ENCODE results near the gene ADAMTS13. TPM values are rescaled to one million over a fixed set of nuclear protein-coding genes. Genes with fewer than 3 reads are reported as not detected.

The ADAMTS13 gene
- total and polyA plus RNA-seq, 2 donors (not counting 3 experiments of a cell fraction or from before 2014, with no cell fraction given): 1.5 to 2.5 TPM

- Histone ChIP-seq H3K36me3 (ENCODE audit: control insufficient read depth in 2 of 2, extremely low read depth in 1 of 2, insufficient read depth in 2 of 2, low read length in 2 of 2) (peaks cover 6 to 34% of the 10 kb centered on the region in 2 experiments), H3K27ac (ENCODE audit: insufficient read depth, low read depth, low read length) (no peak overlapping the region), H3K4me2 (ENCODE audit: insufficient read depth, low read length) (no peak overlapping the region), H3K4me1 (ENCODE audit: control insufficient read depth, extremely low read depth, insufficient read depth, low read length) (peaks cover 9% of the 10 kb centered on the region), H3K9me3 (replicated peaks; ENCODE audit: control insufficient read depth, insufficient read depth, low read length) (no peaks in the 10 kb centered on the region), H3K4me3 (replicated peaks in 1 of 3; ENCODE audit: insufficient read depth in 1 of 3, low read depth in 1 of 3, low read length in 3 of 3) (no peak overlapping the region), H3K79me2 (ENCODE audit: control insufficient read depth, insufficient read depth, low read length) (peaks cover 41% of the 10 kb centered on the region), H3K9ac (replicated peaks; ENCODE audit: extremely low read depth, insufficient read depth, low read length) (no peak overlapping the region), H3K9me1 (replicated peaks; ENCODE audit: control insufficient read depth, extremely low read depth, insufficient read depth, low read length) (no peaks in the 10 kb centered on the region), H4K20me1 (replicated peaks; ENCODE audit: control insufficient read depth, extremely low read depth, insufficient read depth, low read length) (no peaks in the 10 kb centered on the region), H3K27me3 (ENCODE audit: control insufficient read depth in 2 of 2, insufficient read depth in 2 of 2, low read length in 2 of 2) (no peaks in the 10 kb centered on the region), H2AFZ (ENCODE audit: low read depth, low read length) (no peak overlapping the region)
- no TSS peak for BruUV-seq (replicated peaks)
- dilution Hi-C loops (cut with MboI; ENCODE audit: extremely low pct_ligation_motif_present, low sequenced_read_pairs): no loop called here
- DNase-seq (ENCODE audit: low read depth, low spot score) (no peak), FAIRE-seq (no peak)
- intact Hi-C loops (cut with micrococcal nuclease): no loop called here
- CTCF ChIA-PET: interaction anchor here (0.8 kb wide), 1 partner anchor 327 kb away, joined by 3 read pairs; no protein-coding TSS in a partner anchor
- TF ChIP-seq POLR2A (IDR thresholded peaks at IDR 0.05; ENCODE audit: low read depth, low read length) (no peak), JUN (IDR thresholded peaks at IDR 0.05; ENCODE audit: borderline replicate concordance, insufficient read depth, insufficient read length, low read depth) (no peak), EZH2 (IDR thresholded peaks at IDR 0.05; ENCODE audit: borderline replicate concordance, low read depth, low read length, severe bottlenecking) (no peak), GATA2 (IDR thresholded peaks at IDR 0.05; ENCODE audit: insufficient read depth, insufficient read length, low read depth, low read length) (no peak), FOS (IDR thresholded peaks at IDR 0.05; ENCODE audit: borderline replicate concordance, insufficient read depth, low read length) (no peak), MAX (IDR thresholded peaks at IDR 0.05; ENCODE audit: insufficient read depth, insufficient read length) (no peak), POLR2AphosphoS5 (IDR thresholded peaks at IDR 0.05; ENCODE audit: insufficient read depth, low read depth, low read length) (no peak), MYC (IDR thresholded peaks at IDR 0.05; ENCODE audit: low read depth, low read length) (no peak)
- TF ChIP-seq, protein P1, sequence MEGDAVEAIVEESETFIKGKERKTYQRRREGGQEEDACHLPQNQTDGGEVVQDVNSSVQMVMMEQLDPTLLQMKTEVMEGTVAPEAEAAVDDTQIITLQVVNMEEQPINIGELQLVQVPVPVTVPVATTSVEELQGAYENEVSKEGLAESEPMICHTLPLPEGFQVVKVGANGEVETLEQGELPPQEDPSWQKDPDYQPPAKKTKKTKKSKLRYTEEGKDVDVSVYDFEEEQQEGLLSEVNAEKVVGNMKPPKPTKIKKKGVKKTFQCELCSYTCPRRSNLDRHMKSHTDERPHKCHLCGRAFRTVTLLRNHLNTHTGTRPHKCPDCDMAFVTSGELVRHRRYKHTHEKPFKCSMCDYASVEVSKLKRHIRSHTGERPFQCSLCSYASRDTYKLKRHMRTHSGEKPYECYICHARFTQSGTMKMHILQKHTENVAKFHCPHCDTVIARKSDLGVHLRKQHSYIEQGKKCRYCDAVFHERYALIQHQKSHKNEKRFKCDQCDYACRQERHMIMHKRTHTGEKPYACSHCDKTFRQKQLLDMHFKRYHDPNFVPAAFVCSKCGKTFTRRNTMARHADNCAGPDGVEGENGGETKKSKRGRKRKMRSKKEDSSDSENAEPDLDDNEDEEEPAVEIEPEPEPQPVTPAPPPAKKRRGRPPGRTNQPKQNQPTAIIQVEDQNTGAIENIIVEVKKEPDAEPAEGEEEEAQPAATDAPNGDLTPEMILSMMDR (IDR thresholded peaks at IDR 0.05; ENCODE audit: extremely low read depth in 1 of 2, insufficient read depth in 1 of 2, low read depth in 1 of 2, low read length in 2 of 2): no peak
- POLR2A ChIA-PET: no interaction called here
Observed at GRCh38 chr9:133415170-133415569, 7.0 kb upstream of the ADAMTS13 start.

All from endothelial cell of umbilical vein (primary cell).